H1 (cell line): ENCODE data around the gene CWC27. TPM values are rescaled to one million over a fixed set of nuclear protein-coding genes. Genes with fewer than 3 reads are reported as not detected.

Experiments used
- CTCF ChIA-PET: fragments of 300-600 bp; sonication (Branson Sonifier 250); formaldehyde crosslinking; loops from one replicate; lab custom pipeline; 2021; ENCODE audit not compliant: partially characterized antibody; lab: Charles Lee
- POLR2A ChIA-PET: fragments of 300-600 bp; sonication (Branson Sonifier 250); formaldehyde crosslinking; loops from one replicate; lab custom pipeline; 2021; ENCODE audit warnings: inconsistent platforms; ENCODE audit not compliant: partially characterized antibody; lab: Charles Lee
- DNase-seq, 2 experiments: peaks; one replicate each; pipeline versions ENCODE4 v3.0.0 to v3.0.0-alpha.2; 2010 to 2022; ENCODE audit warnings: low spot score in 2 of 2, low read depth in 1 of 2, mixed read lengths in 1 of 2
- FAIRE-seq: peaks from 2 replicates; lab custom pipeline; 2011; peaks lifted over from hg19 to GRCh38; lab: Jason Lieb, UNC
- H2AFZ ChIP-seq: 2 replicates; pipeline ENCODE4 v1.8.1; 2012; ENCODE audit warnings: low read length, inconsistent platforms
- H2AK5ac ChIP-seq: 2 replicates; pipeline ENCODE4 v1.6.1; 2013; ENCODE audit warnings: low read depth, low read length
- H2BK120ac ChIP-seq: replicated peaks from 2 replicates; pipeline ENCODE3; 2013; ENCODE audit warnings: low read depth, low read length, inconsistent platforms
- H2BK12ac ChIP-seq: 2 replicates; pipeline ENCODE4 v1.6.1; 2013; ENCODE audit warnings: low read depth, low read length
- H2BK15ac ChIP-seq: 2 replicates; pipeline ENCODE4 v1.6.1; 2013; ENCODE audit warnings: low read length
- H2BK20ac ChIP-seq: 2 replicates; pipeline ENCODE4 v1.6.1; 2013; ENCODE audit warnings: low read length
- H2BK5ac ChIP-seq: 2 replicates; pipeline ENCODE4 v1.6.1; 2013; ENCODE audit warnings: low read depth, low read length
- H3K14ac ChIP-seq: 2 replicates; pipeline ENCODE4 v1.6.1; 2013; ENCODE audit warnings: inconsistent platforms; ENCODE audit not compliant: insufficient read length
- H3K18ac ChIP-seq: 2 replicates; pipeline ENCODE4 v1.6.1; 2013; ENCODE audit warnings: low read length; ENCODE audit errors: extremely low read depth
- H3K23ac ChIP-seq: 2 replicates; pipeline ENCODE4 v1.6.1; 2013; ENCODE audit warnings: inconsistent platforms; ENCODE audit not compliant: insufficient read length
- H3K23me2 ChIP-seq: 2 replicates; pipeline ENCODE4 v1.6.1; 2013; ENCODE audit warnings: low read depth, low read length
- H3K27ac ChIP-seq: 2 replicates; pipeline ENCODE4 v1.6.1; 2011; ENCODE audit warnings: low read depth, low read length, inconsistent platforms
- H3K27me3 ChIP-seq, 4 experiments: replicated peaks in 1 of 4; 1 replicate in 1 of 4; 2 replicates in 3 of 4; pipeline versions ENCODE4 v1.6.1 to v1.8.1; 2011 to 2013; ENCODE audit warnings: low read length in 3 of 4, mild to moderate bottlenecking in 3 of 4, inconsistent platforms in 2 of 4, mixed read lengths in 2 of 4, moderate library complexity in 1 of 4; ENCODE audit not compliant: control insufficient read depth in 3 of 4, insufficient read depth in 3 of 4; ENCODE audit errors: extremely low read depth in 1 of 4
- H3K36me3 ChIP-seq, 4 experiments: 2 replicates each; pipeline versions ENCODE4 v1.6.1 to v1.8.1; 2011 to 2013; ENCODE audit warnings: mild to moderate bottlenecking in 4 of 4, low read length in 3 of 4, moderate library complexity in 2 of 4, control low read depth in 1 of 4, inconsistent platforms in 1 of 4; ENCODE audit not compliant: insufficient read depth in 4 of 4, control insufficient read depth in 2 of 4
- H3K4ac ChIP-seq: replicated peaks from 2 replicates; pipeline ENCODE3; 2013; ENCODE audit warnings: low read length, low read depth, mixed read lengths, inconsistent platforms; ENCODE audit not compliant: insufficient read length
- H3K4me1 ChIP-seq, 4 experiments: replicated peaks in 1 of 4; 1 replicate in 1 of 4; 2 replicates in 3 of 4; pipeline versions ENCODE4 v1.6.1 to v1.8.1; 2011 to 2013; ENCODE audit warnings: low read length in 3 of 4, inconsistent platforms in 2 of 4, mixed read lengths in 1 of 4; ENCODE audit not compliant: insufficient read depth in 4 of 4, control insufficient read depth in 3 of 4
- H3K4me2 ChIP-seq, 2 experiments: 2 replicates each; pipeline versions ENCODE4 v1.6.1 to v1.8.1; 2011 to 2013; ENCODE audit warnings: low read depth in 2 of 2, low read length in 2 of 2, control low read depth in 1 of 2, inconsistent platforms in 1 of 2, mild to moderate bottlenecking in 1 of 2; ENCODE audit not compliant: insufficient read depth in 1 of 2
- H3K4me3 ChIP-seq, 4 experiments: fragments of 200-600, 300-600 bp in 1 of 4; sonication (generic), shearing (Covaris generic), sonication (Bioruptor Twin) in 1 of 4; 2 replicates each; pipeline versions ENCODE4 v1.5.1 to v1.8.1; 2011 to 2016; ENCODE audit warnings: low read length in 4 of 4, low read depth in 3 of 4, control low read depth in 2 of 4, inconsistent platforms in 2 of 4, mild to moderate bottlenecking in 2 of 4, mixed read lengths in 1 of 4, moderate library complexity in 1 of 4; ENCODE audit not compliant: insufficient read depth in 2 of 4; ENCODE audit errors: extremely low read depth in 1 of 4
- H3K56ac ChIP-seq: replicated peaks from 2 replicates; pipeline ENCODE3; 2013; ENCODE audit warnings: low read depth, mild to moderate bottlenecking, mixed read lengths, low read length, inconsistent platforms; ENCODE audit not compliant: insufficient read length
- H3K79me1 ChIP-seq: 2 replicates; pipeline ENCODE4 v1.6.1; 2013; ENCODE audit warnings: low read depth, low read length, control low read depth
- H3K79me2 ChIP-seq, 2 experiments: 2 replicates each; pipeline versions ENCODE4 v1.6.1 to v1.8.1; 2012 to 2013; ENCODE audit warnings: low read length in 2 of 2, mild to moderate bottlenecking in 2 of 2, inconsistent platforms in 1 of 2; ENCODE audit not compliant: insufficient read depth in 2 of 2, control insufficient read depth in 1 of 2
- H3K9ac ChIP-seq, 4 experiments: replicated peaks in 1 of 4; 1 replicate in 1 of 4; 2 replicates in 3 of 4; pipeline versions ENCODE4 v1.6.1 to v1.8.1; 2011 to 2013; ENCODE audit warnings: low read depth in 3 of 4, low read length in 3 of 4, control low read depth in 2 of 4, mild to moderate bottlenecking in 2 of 4, moderate library complexity in 2 of 4, inconsistent platforms in 1 of 4; ENCODE audit errors: extremely low read depth in 1 of 4
- H3K9me3 ChIP-seq, 2 experiments: 2 replicates each; pipeline versions ENCODE4 v1.6.1 to v1.8.1; 2012 to 2013; ENCODE audit warnings: mild to moderate bottlenecking in 2 of 2, moderate library complexity in 2 of 2, control low read depth in 1 of 2, inconsistent platforms in 1 of 2, low read depth in 1 of 2, low read length in 1 of 2, mixed read lengths in 1 of 2; ENCODE audit not compliant: insufficient read depth in 2 of 2
- H4K20me1 ChIP-seq, 2 experiments: replicated peaks in 1 of 2; 2 replicates each; pipeline versions ENCODE3 to v1.8.1; 2011 to 2013; ENCODE audit warnings: inconsistent platforms in 2 of 2, low read length in 2 of 2, mild to moderate bottlenecking in 1 of 2; ENCODE audit not compliant: insufficient read depth in 2 of 2, control insufficient read depth in 1 of 2
- H4K5ac ChIP-seq: 2 replicates; pipeline ENCODE4 v1.6.1; 2013; ENCODE audit warnings: low read length, low read depth, mixed read lengths, inconsistent platforms; ENCODE audit not compliant: insufficient read length
- H4K8ac ChIP-seq: 2 replicates; pipeline ENCODE4 v1.8.0; 2013; ENCODE audit warnings: mild to moderate bottlenecking, moderate library complexity, low read length, inconsistent platforms; ENCODE audit not compliant: insufficient read depth; ENCODE audit errors: extremely low read depth
- H4K91ac ChIP-seq: replicated peaks from 2 replicates; pipeline ENCODE3; 2013; ENCODE audit warnings: low read length, mixed read lengths, inconsistent platforms; ENCODE audit not compliant: insufficient read length
- ASH2L ChIP-seq: fragments of 200-600, 300-600 bp; sonication (generic); IDR thresholded peaks from one replicate; pipeline ENCODE4 v1.7.1; 2017; ENCODE audit warnings: low read length
- CBX8 ChIP-seq: fragments of 300-800, 300-1000 bp; sonication (generic); IDR thresholded peaks from 2 replicates; pipeline ENCODE4 v1.7.1; 2016; ENCODE audit warnings: low read depth, low read length, borderline replicate concordance
- CEBPB ChIP-seq: IDR thresholded peaks from 2 replicates; pipeline ENCODE4 v1.6.1; 2012; ENCODE audit warnings: low read depth, low read length
- GTF2F1 ChIP-seq: IDR thresholded peaks from 2 replicates; pipeline ENCODE4 v1.6.1; 2012; ENCODE audit warnings: low read depth, low read length, improper control_type of control experiment, borderline replicate concordance
- HDAC6 ChIP-seq: IDR thresholded peaks from one replicate; pipeline ENCODE4 v1.7.1; 2012; ENCODE audit warnings: low read depth, mild to moderate bottlenecking, inconsistent platforms, low read length, moderate library complexity
- SIN3A ChIP-seq, 2 experiments: IDR thresholded peaks in 1 of 2; conservative IDR thresholded peaks in 1 of 2; 2 replicates each; pipeline ENCODE4 v1.6.1; 2011 to 2012; ENCODE audit warnings: low read length in 2 of 2, improper control_type of control experiment in 1 of 2, low read depth in 1 of 2, mild to moderate bottlenecking in 1 of 2
- TAF7 ChIP-seq: optimal IDR thresholded peaks from 2 replicates; pipeline ENCODE3; 2011; ENCODE audit warnings: low read depth, mild to moderate bottlenecking, inconsistent platforms, low read length, moderate library complexity, borderline replicate concordance
- TCF12 ChIP-seq: IDR thresholded peaks from 2 replicates; pipeline ENCODE4 v1.6.1; 2011; ENCODE audit warnings: low read depth, mild to moderate bottlenecking, low read length
- WGBS, 2 experiments: shearing (Covaris generic) in 1 of 2; methylation state at CpG; one replicate each; pipeline versions ENCODE4 v1.1.6 to v1.1.7; 2013 to 2015; ENCODE audit warnings: low lambda C conversion rate in 2 of 2, mixed read lengths in 2 of 2, inconsistent platforms in 1 of 2, low coverage in 1 of 2, missing lambda C conversion rate in 1 of 2; ENCODE audit not compliant: insufficient replicate concordance in 2 of 2, insufficient coverage in 1 of 2, insufficient read length in 1 of 2; ENCODE audit errors: extremely low coverage in 1 of 2, missing lambda C conversion rate in 1 of 2; 5-methylcytosine and 5-hydroxymethylcytosine counted together
- polyA plus RNA-seq, 7 experiments: library from polyadenylated mRNA; depleted of rRNA in 3 of 7; stranded (reverse) in 5 of 7; unstranded in 2 of 7; fragments of >200 nt in 5 of 7; fragments of 200-250 nt in 2 of 7; gene quantifications; 1 replicate in 5 of 7; 2 replicates in 1 of 7; 4 replicates in 1 of 7; pipeline versions ENCODE4 v1.2.1 to v1.2.3, GENCODE V29; 2011 to 2013; ENCODE audit warnings: missing spikeins in 2 of 7, mixed read lengths in 2 of 7
- total RNA-seq: library from RNA; stranded (reverse); fragmentation: NEBNext Ultra II Directional; extraction: Animal tissue kit (Norgen Biotek cat#: 25700); gene quantifications from 2 replicates; pipeline ENCODE4 v1.2.1, GENCODE V29; 2021

Gene CWC27
- total and polyA plus RNA-seq, 2 of the 8 experiments (the other 6 are each of a cell fraction or from before 2014, with no cell fraction given), result 24.9 to 43.4 TPM

DNA sequence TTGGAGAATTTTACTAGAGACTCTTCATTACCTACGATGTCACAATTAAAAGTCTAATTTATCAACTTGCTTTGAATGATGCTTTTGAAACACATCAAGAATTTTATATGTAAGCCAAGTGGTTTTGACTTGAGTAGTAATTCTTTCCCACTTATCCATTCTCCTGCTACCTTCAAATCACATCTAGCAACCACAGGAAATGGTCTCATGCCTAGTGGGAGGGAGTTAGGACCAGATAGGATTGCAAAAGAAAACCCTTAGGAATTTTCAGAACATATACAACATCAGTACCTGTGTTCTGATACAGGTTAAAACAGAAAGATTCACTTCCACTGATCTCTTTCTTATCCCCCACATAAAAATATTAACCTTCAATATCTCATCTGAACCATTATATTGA is 260.4 kb downstream of the CWC27 start:
- no peak overlapping the region for H3K27ac ChIP-seq
- 80% methylated on average over 1 of the region's 1 CpG; no CpG with 5 or more reads in 1 of the 2 experiments for WGBS, 2 experiments
- no peaks in the 10 kb centered on the region for H3K79me2 ChIP-seq
- no peak overlapping the region for H3K4ac ChIP-seq
- no peak overlapping the region for H2AK5ac ChIP-seq
- H4K20me1 ChIP-seq, result no peaks in the 10 kb centered on the region
- no peak overlapping the region for H2BK15ac ChIP-seq
- FAIRE-seq, result no peak
- peaks cover 0 to 2% (median under 1%) of the 10 kb centered on the region in 4 experiments; a peak in 2 of 7 replicates for H3K27me3 ChIP-seq
- no peak overlapping the region for H4K8ac ChIP-seq
- no peak for DNase-seq
- no peak overlapping the region for H3K4me3 ChIP-seq
- no peak overlapping the region for H3K14ac ChIP-seq
- H3K18ac ChIP-seq, result no peak overlapping the region
- H2BK5ac ChIP-seq, result no peak overlapping the region
- no peak overlapping the region for H2BK12ac ChIP-seq
- H3K79me1 ChIP-seq, result no peaks in the 10 kb centered on the region
- H2BK120ac ChIP-seq, result no peak overlapping the region
- H4K5ac ChIP-seq, result no peak overlapping the region
- H3K9ac ChIP-seq, result no peak overlapping the region
- ChIA-PET POLR2A (no interaction called here), CTCF (interaction anchor here (1.5 kb wide), 1 partner anchor 16 kb away, joined by 4 read pairs; no protein-coding TSS in a partner anchor)
- H2AFZ ChIP-seq, result no peak overlapping the region
- H3K23me2 ChIP-seq, result no peaks in the 10 kb centered on the region
- no peak overlapping the region for H3K56ac ChIP-seq
- H3K4me2 ChIP-seq, result no peak overlapping the region
- no peak overlapping the region for H2BK20ac ChIP-seq
- H3K9me3 ChIP-seq, result no peaks in the 10 kb centered on the region
- H4K91ac ChIP-seq, result no peak overlapping the region
- 0 out of 7 replicates have a peak, but pooled peaks cover 0 to under 1% (median 0%) of the 10 kb centered on the region in 4 experiments for H3K4me1 ChIP-seq
- no peaks in the 10 kb centered on the region for H3K36me3 ChIP-seq
- H3K23ac ChIP-seq, result no peak overlapping the region
- TF ChIP-seq HDAC6, result no peak
- no peak for TF ChIP-seq CBX8
- no peak for TF ChIP-seq GTF2F1
- no peak for TF ChIP-seq SIN3A (conservative IDR thresholded peaks at IDR 0.05 in 1 of 2, IDR thresholded peaks at IDR 0.05 in 1 of 2; ENCODE audit: low read depth in 1 of 2, low read length in 2 of 2)
- TF ChIP-seq ASH2L, result no peak
- no peak for TF ChIP-seq TCF12
- no peak for TF ChIP-seq TAF7
- no peak for TF ChIP-seq CEBPB
